Ishikawa (cell line): ENCODE measurements around the gene CCDC177.

Experiments
- CEBPB ChIP-seq: IDR thresholded peaks from 2 replicates; pipeline ENCODE4 v1.6.1; 2012
- CREB1 ChIP-seq: IDR thresholded peaks from 2 replicates; pipeline ENCODE4 v1.6.1; 2012; ENCODE audit warnings: low read depth
- EGR1 ChIP-seq: IDR thresholded peaks from 2 replicates; pipeline ENCODE4 v1.6.1; 2012
- EP300 ChIP-seq: IDR thresholded peaks from 2 replicates; pipeline ENCODE4 v1.6.1; 2012; ENCODE audit warnings: borderline replicate concordance
- NFIC ChIP-seq: IDR thresholded peaks from 2 replicates; pipeline ENCODE4 v1.6.1; 2012
- RAD21 ChIP-seq: IDR thresholded peaks from 2 replicates; pipeline ENCODE4 v1.6.1; 2012; ENCODE audit warnings: low read depth
- TAF1 ChIP-seq: IDR thresholded peaks from 2 replicates; pipeline ENCODE4 v1.6.1; 2012; ENCODE audit warnings: low read depth, mild to moderate bottlenecking
- TCF12 ChIP-seq: IDR thresholded peaks from 2 replicates; pipeline ENCODE4 v1.6.1; 2012; ENCODE audit warnings: low read depth
- TEAD4 ChIP-seq: IDR thresholded peaks from 2 replicates; pipeline ENCODE4 v1.6.1; 2012
- YY1 ChIP-seq: IDR thresholded peaks from 2 replicates; pipeline ENCODE4 v1.6.1; 2012; ENCODE audit warnings: low read depth
- ZBTB7A ChIP-seq: IDR thresholded peaks from 2 replicates; pipeline ENCODE4 v1.6.1; 2012; ENCODE audit warnings: low read depth
- TF ChIP-seq, protein P1 (sequence below): IDR thresholded peaks from 2 replicates; pipeline ENCODE4 v1.6.1; 2012
- TF ChIP-seq, protein P2 (sequence below): IDR thresholded peaks from 2 replicates; pipeline ENCODE4 v1.6.1; 2012; ENCODE audit warnings: low read depth, mild to moderate bottlenecking

DNA sequence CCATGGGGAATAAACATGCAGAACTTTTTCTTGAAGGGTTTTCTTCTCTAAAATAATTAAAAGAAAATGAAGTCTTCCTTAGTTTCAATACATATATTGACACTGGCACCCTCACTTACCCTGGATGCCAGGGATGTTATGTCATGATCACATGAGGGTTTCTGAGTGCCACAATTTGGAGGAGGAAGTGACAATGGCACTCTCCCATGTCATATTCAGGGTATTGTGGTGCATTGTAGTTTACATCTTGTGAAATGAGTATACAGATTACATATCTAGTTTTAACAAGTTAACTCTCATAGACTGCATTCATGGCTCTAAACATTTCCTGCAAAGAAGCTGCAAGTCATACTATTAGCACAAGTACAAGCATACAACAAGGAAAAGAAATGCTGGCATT, 37.7 kb downstream of the CCDC177 start:
- TF ChIP-seq TAF1, result no peak
- TF ChIP-seq TCF12, result no peak
- no peak for TF ChIP-seq EGR1
- TF ChIP-seq, protein P1, sequence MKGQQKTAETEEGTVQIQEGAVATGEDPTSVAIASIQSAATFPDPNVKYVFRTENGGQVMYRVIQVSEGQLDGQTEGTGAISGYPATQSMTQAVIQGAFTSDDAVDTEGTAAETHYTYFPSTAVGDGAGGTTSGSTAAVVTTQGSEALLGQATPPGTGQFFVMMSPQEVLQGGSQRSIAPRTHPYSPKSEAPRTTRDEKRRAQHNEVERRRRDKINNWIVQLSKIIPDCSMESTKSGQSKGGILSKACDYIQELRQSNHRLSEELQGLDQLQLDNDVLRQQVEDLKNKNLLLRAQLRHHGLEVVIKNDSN, result no peak
- TF ChIP-seq, protein P2, sequence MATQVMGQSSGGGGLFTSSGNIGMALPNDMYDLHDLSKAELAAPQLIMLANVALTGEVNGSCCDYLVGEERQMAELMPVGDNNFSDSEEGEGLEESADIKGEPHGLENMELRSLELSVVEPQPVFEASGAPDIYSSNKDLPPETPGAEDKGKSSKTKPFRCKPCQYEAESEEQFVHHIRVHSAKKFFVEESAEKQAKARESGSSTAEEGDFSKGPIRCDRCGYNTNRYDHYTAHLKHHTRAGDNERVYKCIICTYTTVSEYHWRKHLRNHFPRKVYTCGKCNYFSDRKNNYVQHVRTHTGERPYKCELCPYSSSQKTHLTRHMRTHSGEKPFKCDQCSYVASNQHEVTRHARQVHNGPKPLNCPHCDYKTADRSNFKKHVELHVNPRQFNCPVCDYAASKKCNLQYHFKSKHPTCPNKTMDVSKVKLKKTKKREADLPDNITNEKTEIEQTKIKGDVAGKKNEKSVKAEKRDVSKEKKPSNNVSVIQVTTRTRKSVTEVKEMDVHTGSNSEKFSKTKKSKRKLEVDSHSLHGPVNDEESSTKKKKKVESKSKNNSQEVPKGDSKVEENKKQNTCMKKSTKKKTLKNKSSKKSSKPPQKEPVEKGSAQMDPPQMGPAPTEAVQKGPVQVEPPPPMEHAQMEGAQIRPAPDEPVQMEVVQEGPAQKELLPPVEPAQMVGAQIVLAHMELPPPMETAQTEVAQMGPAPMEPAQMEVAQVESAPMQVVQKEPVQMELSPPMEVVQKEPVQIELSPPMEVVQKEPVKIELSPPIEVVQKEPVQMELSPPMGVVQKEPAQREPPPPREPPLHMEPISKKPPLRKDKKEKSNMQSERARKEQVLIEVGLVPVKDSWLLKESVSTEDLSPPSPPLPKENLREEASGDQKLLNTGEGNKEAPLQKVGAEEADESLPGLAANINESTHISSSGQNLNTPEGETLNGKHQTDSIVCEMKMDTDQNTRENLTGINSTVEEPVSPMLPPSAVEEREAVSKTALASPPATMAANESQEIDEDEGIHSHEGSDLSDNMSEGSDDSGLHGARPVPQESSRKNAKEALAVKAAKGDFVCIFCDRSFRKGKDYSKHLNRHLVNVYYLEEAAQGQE, result no peak
- no peak for TF ChIP-seq CEBPB
- no peak for TF ChIP-seq RAD21
- no peak for TF ChIP-seq CREB1
- no peak for TF ChIP-seq ZBTB7A
- TF ChIP-seq TEAD4, result no peak
- no peak for TF ChIP-seq EP300
- TF ChIP-seq NFIC, result no peak
- TF ChIP-seq YY1, result no peak
